Stomach (tissue), 9 donors: ENCODE results near the gene NDOR1. TPM values are rescaled to one million over a fixed set of nuclear protein-coding genes. Genes with fewer than 3 reads are reported as not detected.

Experiments
- DNase-seq, 2 donors: peaks; one replicate each; pipeline versions ENCODE4 v3.0.0 to v3.0.0-alpha.2; 2013 to 2019
- H3K27ac ChIP-seq, 5 donors: fragments of 200-600 bp in 4 of 5; sonication (generic) in 4 of 5; one replicate each; pipeline ENCODE4 v1.5.1; 2013 to 2019; ENCODE audit warnings: mild to moderate bottlenecking in 1 of 5, moderate library complexity in 1 of 5
- H3K27me3 ChIP-seq, 3 donors: fragments of 200-600 bp; sonication (generic); one replicate each; pipeline ENCODE4 v1.5.1; 2017 to 2019; ENCODE audit warnings: mixed run types in 1 of 3
- H3K36me3 ChIP-seq, 4 donors: fragments of 200-600 bp; sonication (generic); 1 replicate in 3 of 4; 2 replicates in 1 of 4; pipeline ENCODE4 v1.5.1; 2016 to 2019
- H3K4me1 ChIP-seq, 4 donors: fragments of 200-600 bp; sonication (generic); one replicate each; pipeline ENCODE4 v1.5.1; 2016 to 2019
- H3K4me3 ChIP-seq, 4 donors: fragments of 200-600 bp; sonication (generic) in 3 of 4; one replicate each; pipeline ENCODE4 v1.5.1; 2016 to 2019; ENCODE audit warnings: mild to moderate bottlenecking in 1 of 4
- H3K9me3 ChIP-seq, 4 donors: fragments of 200-600 bp; sonication (generic); one replicate each; pipeline ENCODE4 v1.5.1; 2016 to 2019
- EP300 ChIP-seq: sonication (generic); formaldehyde crosslinking; IDR thresholded peaks from one replicate; pipeline ENCODE4 v1.6.1; 2017; ENCODE audit warnings: antibody characterized with exemption
- POLR2A ChIP-seq, 4 donors: fragments of 450-650 bp; IDR thresholded peaks; one replicate each; pipeline ENCODE4 v1.6.1; 2016; ENCODE audit warnings: antibody characterized with exemption in 4 of 4, control low read depth in 2 of 4, mild to moderate bottlenecking in 1 of 4, moderate library complexity in 1 of 4
- POLR2AphosphoS5 ChIP-seq, 3 donors: sonication (generic); formaldehyde crosslinking; IDR thresholded peaks; one replicate each; pipeline ENCODE4 v1.6.1; 2016; ENCODE audit warnings: antibody characterized with exemption in 3 of 3
- WGBS, 5 donors: extraction: QIAGEN DNeasy Blood & Tissue Kit in 3 of 5; methylation state at CpG; one replicate each; pipeline versions ENCODE4 v1.1.5 to v1.1.7; 2013 to 2018; 5-methylcytosine and 5-hydroxymethylcytosine counted together
- intact Hi-C: fragments of 100-400 bp; cut with DNase I; formaldehyde crosslinking; loops from one replicate; pipeline ENCODE4 v1.15.1; 2023; ENCODE audit warnings: low total_unique reads
- polyA plus RNA-seq, 3 donors: library from polyadenylated mRNA; stranded (reverse); fragments of 200-250 nt; gene quantifications; one replicate each; pipeline ENCODE4 v1.2.3, GENCODE V29; 2013
- total RNA-seq, 5 donors: library from RNA; depleted of rRNA; stranded (reverse); fragments of >200 nt; gene quantifications; one replicate each; pipeline versions ENCODE4 v1.1.0 to v1.2.3, GENCODE V29; 2014 to 2016
- TF ChIP-seq, protein P1 (sequence below), 7 experiments: fragments of 450-650 bp in 4 of 7; fragments of 200-600 bp in 3 of 7; sonication (generic) in 3 of 7; IDR thresholded peaks; one replicate each; pipeline ENCODE4 v1.5.1; 2016 to 2019; ENCODE audit warnings: antibody characterized with exemption in 7 of 7, control low read depth in 2 of 7, mild to moderate bottlenecking in 1 of 7
- donor health status: healthy with polysubstance abuse.
- donor health status: Bipolar disorder and iron deficiency.
- donor health status: healthy.

NDOR1 gene
- total and polyA plus RNA-seq, 8 donors, result 0.89 to 105 (median 7.9) TPM

DNA sequence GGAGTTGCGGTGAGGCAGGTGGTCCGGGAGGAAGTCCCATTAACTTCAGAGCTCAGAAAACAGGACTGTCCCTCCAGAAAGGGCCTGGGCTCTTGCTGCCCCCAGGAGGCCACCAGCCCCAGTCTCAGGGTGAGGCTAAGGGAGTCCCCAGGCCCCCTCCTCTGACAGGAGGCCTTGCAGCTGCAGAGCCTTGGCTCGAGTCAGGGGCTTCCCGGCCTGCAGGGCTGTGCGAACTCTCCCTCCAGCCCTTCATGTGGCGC, 42.3 kb downstream of the NDOR1 start:
- 66 to 84% (median 82%) methylated on average over 6 of the region's 6 CpGs for WGBS, 5 donors
- TF ChIP-seq POLR2AphosphoS5 (IDR thresholded peaks at IDR 0.05) (no peak), EP300 (no peak), POLR2A (IDR thresholded peaks at IDR 0.05) (no peak)
- TF ChIP-seq, protein P1, sequence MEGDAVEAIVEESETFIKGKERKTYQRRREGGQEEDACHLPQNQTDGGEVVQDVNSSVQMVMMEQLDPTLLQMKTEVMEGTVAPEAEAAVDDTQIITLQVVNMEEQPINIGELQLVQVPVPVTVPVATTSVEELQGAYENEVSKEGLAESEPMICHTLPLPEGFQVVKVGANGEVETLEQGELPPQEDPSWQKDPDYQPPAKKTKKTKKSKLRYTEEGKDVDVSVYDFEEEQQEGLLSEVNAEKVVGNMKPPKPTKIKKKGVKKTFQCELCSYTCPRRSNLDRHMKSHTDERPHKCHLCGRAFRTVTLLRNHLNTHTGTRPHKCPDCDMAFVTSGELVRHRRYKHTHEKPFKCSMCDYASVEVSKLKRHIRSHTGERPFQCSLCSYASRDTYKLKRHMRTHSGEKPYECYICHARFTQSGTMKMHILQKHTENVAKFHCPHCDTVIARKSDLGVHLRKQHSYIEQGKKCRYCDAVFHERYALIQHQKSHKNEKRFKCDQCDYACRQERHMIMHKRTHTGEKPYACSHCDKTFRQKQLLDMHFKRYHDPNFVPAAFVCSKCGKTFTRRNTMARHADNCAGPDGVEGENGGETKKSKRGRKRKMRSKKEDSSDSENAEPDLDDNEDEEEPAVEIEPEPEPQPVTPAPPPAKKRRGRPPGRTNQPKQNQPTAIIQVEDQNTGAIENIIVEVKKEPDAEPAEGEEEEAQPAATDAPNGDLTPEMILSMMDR (IDR thresholded peaks at IDR 0.05), result no peak
- H3K36me3 ChIP-seq, result peaks cover 8 to 12% (median 10%) of the 10 kb centered on the region in 4 donors
- no peak for DNase-seq
- no peak overlapping the region for H3K4me3 ChIP-seq
- H3K4me1 ChIP-seq, result peaks cover 9 to 25% (median 20%) of the 10 kb centered on the region in 4 donors
- H3K9me3 ChIP-seq, result no peaks in the 10 kb centered on the region
- intact Hi-C loops, result no loop called here
- no peaks in the 10 kb centered on the region for H3K27me3 ChIP-seq
- H3K27ac ChIP-seq, result no peak overlapping the region

DNA sequence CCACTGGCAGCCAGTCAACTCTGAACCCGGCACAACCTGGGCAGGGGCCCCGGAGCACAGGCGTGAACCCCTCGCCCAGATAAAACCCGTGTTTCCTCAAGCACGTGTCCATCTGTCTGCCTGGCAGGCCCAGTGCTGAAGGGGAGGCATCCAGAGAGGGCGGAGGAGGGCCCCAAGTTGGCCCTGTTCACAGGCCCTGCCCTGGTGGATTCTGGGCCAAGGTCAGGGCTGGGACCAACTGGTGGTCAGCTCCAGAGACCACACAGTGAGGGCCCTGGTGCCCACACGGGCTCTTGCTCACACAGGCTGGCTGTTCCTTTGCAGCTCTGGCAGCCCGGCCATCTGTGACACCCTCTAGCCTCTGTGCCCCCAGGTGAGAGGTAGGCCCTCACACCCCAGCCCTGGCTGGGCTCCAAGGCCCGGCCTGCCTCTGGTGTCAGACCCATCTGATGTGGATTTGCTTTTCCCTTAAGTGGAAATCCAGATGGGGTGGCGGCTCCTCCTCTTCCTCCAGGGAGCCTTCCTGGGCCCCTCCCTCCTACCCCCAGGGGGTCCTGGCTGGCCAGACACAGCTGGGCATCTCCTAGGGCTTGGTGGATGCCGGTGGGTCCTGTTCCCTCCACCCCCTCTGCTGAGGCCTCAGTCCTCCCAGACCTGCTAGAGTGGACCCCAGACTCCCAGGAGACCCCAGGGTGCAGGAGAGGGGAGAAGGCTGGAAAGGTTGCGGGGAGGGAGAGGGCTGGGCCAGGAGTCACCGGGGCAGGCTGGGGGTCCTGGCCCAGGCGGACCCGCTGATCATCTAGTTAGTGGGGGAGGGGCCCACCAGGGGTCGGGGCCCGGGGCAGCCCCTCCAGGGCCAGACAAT, 45.1 kb downstream of the NDOR1 start:
- H3K4me1 ChIP-seq, result peaks cover 9 to 24% (median 22%) of the 10 kb centered on the region in 4 donors
- H3K9me3 ChIP-seq, result no peaks in the 10 kb centered on the region
- intact Hi-C loops, result no loop called here
- no peaks in the 10 kb centered on the region for H3K36me3 ChIP-seq
- no peaks in the 10 kb centered on the region for H3K27me3 ChIP-seq
- WGBS, 5 donors, result 46 to 60% (median 55%) methylated on average over 12 to 17 of the region's 18 CpGs
- DNase-seq, result no peak
- TF ChIP-seq POLR2AphosphoS5 (IDR thresholded peaks at IDR 0.05), result no peak
- TF ChIP-seq EP300, result no peak
- TF ChIP-seq, protein P1 (IDR thresholded peaks at IDR 0.05), result no peak
- TF ChIP-seq POLR2A (IDR thresholded peaks at IDR 0.05), result no peak
- H3K27ac ChIP-seq, result no peak overlapping the region
- H3K4me3 ChIP-seq, result no peak overlapping the region

DNA sequence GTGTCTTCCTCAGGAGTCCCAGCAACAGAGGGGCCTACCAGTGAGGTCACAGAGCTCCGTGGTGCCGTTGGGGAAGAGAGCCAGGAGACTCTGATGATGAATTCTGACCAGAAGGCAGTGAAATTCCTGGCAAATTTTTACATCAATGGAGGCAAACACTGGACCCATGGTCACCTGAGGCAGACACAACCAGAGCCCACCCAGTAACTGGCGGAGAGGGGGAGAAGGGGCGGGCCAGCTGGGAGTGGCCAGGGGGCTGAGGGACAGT, 45.6 kb downstream of the NDOR1 start, which contains the start of gene STPG3:
STPG3 (plus strand) TSS at position 93 of the 268 bp plus-strand sequence; CDS start at position 94, 1 bp downstream.
- Histone ChIP-seq H3K9me3 (no peaks in the 10 kb centered on the region), H3K4me1 (peaks cover 13 to 29% (median 27%) of the 10 kb centered on the region in 4 donors), H3K4me3 (no peak within 1 kb of the TSS), H3K36me3 (no peaks in the 10 kb centered on the region), H3K27ac (no peak within 1 kb of the TSS), H3K27me3 (no peaks in the 10 kb centered on the region)
- 56 to 77% (median 66%) methylated on average over 4 of the region's 4 CpGs for WGBS, 5 donors
- intact Hi-C loops, result no loop called here
- DNase-seq, result no peak
- no peak for TF ChIP-seq POLR2AphosphoS5 (IDR thresholded peaks at IDR 0.05)
- TF ChIP-seq EP300, result no peak
- TF ChIP-seq, protein P1 (IDR thresholded peaks at IDR 0.05), result no peak
- no peak for TF ChIP-seq POLR2A (IDR thresholded peaks at IDR 0.05)

DNA sequence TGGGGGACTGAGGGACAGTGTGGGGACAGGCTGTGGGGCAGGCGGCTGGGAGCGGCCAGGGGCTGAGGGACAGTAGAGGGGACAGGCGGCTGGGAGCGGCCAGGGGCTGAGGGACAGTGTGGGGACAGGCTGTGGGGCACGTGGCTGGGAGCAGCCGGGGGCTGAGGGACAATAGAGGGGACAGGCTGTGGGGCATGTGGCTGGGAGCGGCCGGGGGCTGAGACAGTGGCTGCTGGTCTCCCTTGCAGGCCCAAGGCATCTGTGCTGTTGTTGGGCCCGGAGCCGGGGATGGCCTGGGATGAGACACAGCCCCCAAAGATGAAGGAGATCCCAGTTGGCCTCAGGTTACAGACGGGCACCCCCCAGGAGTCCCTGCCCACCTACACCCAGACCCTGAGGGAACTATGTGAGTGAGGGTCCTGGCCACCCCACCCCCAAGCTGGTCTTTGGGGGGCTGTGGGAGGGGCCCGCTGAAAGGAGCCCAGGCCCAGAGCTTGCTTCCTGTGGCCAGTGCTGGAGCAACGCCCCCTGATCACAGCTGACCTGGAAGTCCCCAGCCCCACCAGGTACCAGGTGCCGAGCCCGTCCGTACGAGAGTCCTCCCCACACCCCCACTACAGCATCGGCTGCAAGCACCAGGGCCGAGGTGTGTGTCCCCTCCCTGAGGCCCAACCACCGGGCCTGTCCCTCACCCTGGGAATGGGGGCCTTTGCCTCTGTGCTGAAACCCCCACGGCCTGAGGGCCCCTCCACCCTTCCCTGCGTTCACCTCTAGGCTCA, 46.2 kb downstream of the NDOR1 start:
- Histone ChIP-seq H3K4me3 (no peak overlapping the region), H3K4me1 (peaks cover 19 to 35% (median 33%) of the 10 kb centered on the region in 4 donors), H3K9me3 (no peaks in the 10 kb centered on the region), H3K36me3 (peaks cover 0 to 5% (median 3%) of the 10 kb centered on the region in 4 donors), H3K27ac (no peak overlapping the region), H3K27me3 (no peaks in the 10 kb centered on the region)
- intact Hi-C loops, result no loop called here
- WGBS, 5 donors, result 85 to 95% (median 87%) methylated on average over 8 to 22 of the region's 22 CpGs
- DNase-seq, result no peak
- TF ChIP-seq POLR2AphosphoS5 (IDR thresholded peaks at IDR 0.05) (no peak), POLR2A (IDR thresholded peaks at IDR 0.05) (no peak), EP300 (no peak)
- TF ChIP-seq, protein P1 (IDR thresholded peaks at IDR 0.05), result no peak
